Ecto neural progenitor cell (in vitro differentiated cells): Measurements from ENCODE around the gene CCDC192.

Experiments used
- DNase-seq: peaks from one replicate; pipeline ENCODE4 v3.0.0-alpha.2; 2018; ENCODE audit warnings: low spot score

The CCDC192 gene

DNA sequence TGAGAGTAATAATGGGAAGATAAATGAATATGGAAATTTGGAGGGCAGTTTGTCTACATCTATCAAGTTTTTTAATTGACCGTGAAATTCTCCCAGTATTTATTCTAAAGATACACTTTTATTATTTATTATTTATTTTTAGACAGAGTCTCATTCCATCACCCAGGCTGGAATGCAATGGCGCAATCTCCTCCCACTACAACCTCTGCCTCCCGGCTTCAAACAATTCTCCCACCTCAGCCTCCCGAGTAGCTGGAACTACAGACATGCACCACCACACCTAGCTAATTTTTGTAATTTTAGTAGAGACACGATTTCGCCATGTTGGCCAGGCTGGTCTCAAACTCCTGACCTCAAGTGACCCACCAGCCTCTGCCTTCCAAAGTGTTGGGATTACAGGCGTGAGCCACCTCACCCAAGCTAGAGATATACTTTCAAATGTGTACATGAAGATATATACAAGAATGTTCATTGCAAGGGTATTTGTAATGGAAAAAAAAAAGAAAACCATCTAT is 282.7 kb downstream of the CCDC192 start:
- DNase-seq, result no peak

DNA sequence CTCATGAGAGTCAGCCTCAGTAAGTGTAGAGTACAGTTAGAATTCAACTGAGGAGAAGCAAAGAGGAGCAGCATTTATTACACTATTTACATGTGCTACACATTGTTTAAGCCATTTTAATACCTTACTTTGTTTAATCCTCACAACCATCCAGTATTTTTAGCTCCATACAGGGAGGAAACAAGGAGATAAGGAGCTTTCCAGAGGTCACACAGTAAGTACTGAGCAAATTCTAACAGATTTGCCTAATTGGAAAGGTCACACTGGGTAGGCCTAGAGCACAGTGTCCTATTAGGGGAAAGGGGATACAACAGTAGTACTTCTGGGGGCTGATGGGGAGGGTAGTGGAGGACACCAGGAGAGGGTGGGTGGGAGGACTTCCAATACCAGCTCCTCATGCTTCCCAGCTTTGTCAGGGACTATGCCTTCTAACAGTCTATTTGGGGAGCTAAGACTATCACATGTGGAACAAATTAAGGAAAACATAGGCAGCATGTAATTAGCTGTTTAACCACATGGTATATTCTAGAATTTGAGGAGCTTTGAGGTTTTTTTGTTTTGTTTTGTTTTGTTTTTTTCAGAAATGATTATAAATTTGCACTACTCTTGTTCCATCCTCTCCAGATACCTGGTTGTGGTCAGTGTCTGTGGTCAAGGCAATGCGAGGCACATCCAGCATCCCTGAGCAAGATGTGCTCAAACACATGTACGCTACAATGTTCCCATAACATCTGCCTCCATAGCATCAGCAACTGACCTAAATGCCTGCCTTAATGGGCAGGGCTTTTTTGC is 284.4 kb downstream of the CCDC192 start:
- DNase-seq, result no peak

DNA sequence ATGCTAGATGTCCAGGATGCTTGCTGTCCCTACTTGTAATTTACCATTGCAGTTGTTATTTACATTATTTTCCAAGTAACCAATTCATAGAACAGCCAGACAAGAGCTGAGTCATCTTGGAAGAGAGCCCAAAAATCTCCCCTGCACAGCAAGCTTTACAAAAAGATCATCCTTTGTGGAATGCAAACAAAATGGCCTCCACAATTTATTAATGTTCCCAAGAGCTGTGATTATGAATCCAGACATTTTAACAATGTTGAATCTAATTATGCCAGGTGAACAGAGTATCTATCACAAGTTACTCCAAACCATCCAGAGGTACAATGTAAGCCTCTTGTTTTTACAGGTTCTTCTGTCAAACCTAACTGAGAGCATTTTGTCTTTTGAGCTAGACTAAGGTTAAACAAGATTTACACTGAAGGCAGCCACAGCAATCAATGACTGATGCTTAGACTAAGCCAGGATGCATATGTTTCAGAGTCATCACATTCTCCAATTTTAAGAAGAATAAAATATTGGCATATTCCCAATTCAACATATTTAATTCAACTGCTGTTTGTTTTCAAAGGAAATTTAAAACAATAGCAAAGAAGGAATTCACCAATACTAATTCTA is 285.1 kb downstream of the CCDC192 start:
- DNase-seq, result no peak
